CD14-positive monocyte (primary cell): Measurements from ENCODE around the gene CGNL1. TPM values are rescaled to one million over a fixed set of nuclear protein-coding genes. Genes with fewer than 3 reads are reported as not detected.

Experiments used
- DNase-seq, 3 donors: peaks; one replicate each; pipeline ENCODE4 v3.0.0-alpha.2; 2011 to 2022
- H2AFZ ChIP-seq: 2 replicates; pipeline ENCODE4 v1.6.0; 2012; ENCODE audit warnings: mild to moderate bottlenecking, low read depth, low read length, inconsistent platforms; ENCODE audit not compliant: insufficient read depth, poor library complexity, severe bottlenecking
- H3K27ac ChIP-seq, 2 donors: 1 replicate in 1 of 2; 2 replicates in 1 of 2; pipeline ENCODE4 v1.5.1; 2012 to 2013; ENCODE audit warnings: low read length in 2 of 2, control low read depth in 1 of 2, inconsistent platforms in 1 of 2, low read depth in 1 of 2, mild to moderate bottlenecking in 1 of 2
- H3K27me3 ChIP-seq, 2 donors: one replicate each; pipeline versions ENCODE4 v1.6.0 to v1.6.1; 2011 to 2013; ENCODE audit warnings: low read length in 2 of 2; ENCODE audit not compliant: control insufficient read depth in 2 of 2, insufficient read depth in 2 of 2
- H3K36me3 ChIP-seq, 2 donors: replicated peaks in 1 of 2; 1 replicate in 1 of 2; 2 replicates in 1 of 2; pipeline versions ENCODE4 v1.5.1 to v1.6.1; 2012 to 2013; ENCODE audit warnings: low read length in 2 of 2, control low read depth in 1 of 2, inconsistent platforms in 1 of 2, mild to moderate bottlenecking in 1 of 2; ENCODE audit not compliant: insufficient read depth in 2 of 2, control insufficient read depth in 1 of 2
- H3K4me1 ChIP-seq, 2 donors: 1 replicate in 1 of 2; 2 replicates in 1 of 2; pipeline versions ENCODE4 v1.5.1 to v1.6.1; 2012 to 2013; ENCODE audit warnings: low read length in 2 of 2, control low read depth in 1 of 2, inconsistent platforms in 1 of 2, mild to moderate bottlenecking in 1 of 2, moderate library complexity in 1 of 2; ENCODE audit not compliant: insufficient read depth in 2 of 2, control insufficient read depth in 1 of 2
- H3K4me2 ChIP-seq: replicated peaks from 2 replicates; pipeline ENCODE3; 2012; ENCODE audit warnings: low read length, moderate library complexity, mild to moderate bottlenecking; ENCODE audit not compliant: poor library complexity, severe bottlenecking; ENCODE audit errors: extremely low read depth
- H3K4me3 ChIP-seq, 3 experiments: fragments of 200-600 bp in 1 of 3; sonication (generic) in 1 of 3; replicated peaks in 1 of 3; 1 replicate in 2 of 3; 2 replicates in 1 of 3; pipeline ENCODE4 v1.5.1; 2011 to 2013; ENCODE audit warnings: low read length in 3 of 3, mild to moderate bottlenecking in 3 of 3, control low read depth in 2 of 3, low read depth in 2 of 3, inconsistent platforms in 1 of 3, moderate library complexity in 1 of 3
- H3K79me2 ChIP-seq: 2 replicates; pipeline ENCODE4 v1.6.0; 2012; ENCODE audit warnings: mild to moderate bottlenecking, control low read depth, inconsistent platforms, low read length, moderate library complexity; ENCODE audit not compliant: insufficient read depth
- H3K9ac ChIP-seq: 2 replicates; pipeline ENCODE4 v1.6.0; 2017; ENCODE audit warnings: low read length, mild to moderate bottlenecking; ENCODE audit not compliant: insufficient read depth, poor library complexity, severe bottlenecking
- H3K9me3 ChIP-seq, 2 donors: replicated peaks in 1 of 2; 1 replicate in 1 of 2; 2 replicates in 1 of 2; pipeline versions ENCODE4 v1.5.1 to v1.6.1; 2012 to 2013; ENCODE audit warnings: low read length in 2 of 2, control low read depth in 1 of 2; ENCODE audit not compliant: control insufficient read depth in 1 of 2, insufficient read depth in 1 of 2
- H4K20me1 ChIP-seq: 2 replicates; pipeline ENCODE4 v1.6.0; 2012; ENCODE audit warnings: mild to moderate bottlenecking, low read length, control low read depth, moderate library complexity; ENCODE audit not compliant: insufficient read depth
- H3K27ac Mint-ChIP-seq, 7 donors: one replicate each; pipeline ENCODE4 v1.8.0; 2020; ENCODE audit warnings: mild to moderate bottlenecking in 7 of 7, mixed read lengths in 7 of 7, moderate library complexity in 6 of 7, inconsistent platforms in 2 of 7
- H3K27me3 Mint-ChIP-seq, 3 donors: one replicate each; pipeline ENCODE4 v1.8.0; 2021 to 2022; ENCODE audit warnings: low read depth in 3 of 3, mild to moderate bottlenecking in 3 of 3, mixed read lengths in 3 of 3, moderate library complexity in 3 of 3, inconsistent platforms in 1 of 3
- H3K36me3 Mint-ChIP-seq, 2 donors: one replicate each; pipeline ENCODE4 v1.8.0; 2020; ENCODE audit warnings: mixed read lengths in 2 of 2, inconsistent platforms in 1 of 2, mild to moderate bottlenecking in 1 of 2
- H3K4me1 Mint-ChIP-seq: one replicate; pipeline ENCODE4 v1.8.0; 2020; ENCODE audit warnings: mild to moderate bottlenecking, mixed read lengths
- H3K4me3 Mint-ChIP-seq, 2 donors: one replicate each; pipeline ENCODE4 v1.8.0; 2020; ENCODE audit warnings: mild to moderate bottlenecking in 2 of 2, mixed read lengths in 2 of 2, moderate library complexity in 1 of 2
- H3K9me3 Mint-ChIP-seq, 7 donors: one replicate each; pipeline ENCODE4 v1.8.0; 2020 to 2022; ENCODE audit warnings: mixed read lengths in 7 of 7, mild to moderate bottlenecking in 6 of 7, moderate library complexity in 6 of 7, inconsistent platforms in 2 of 7
- WGBS: methylation state at CpG from one replicate; pipeline ENCODE4 v1.1.5; 2013; ENCODE audit warnings: missing lambda C conversion rate; ENCODE audit not compliant: insufficient coverage; 5-methylcytosine and 5-hydroxymethylcytosine counted together
- intact Hi-C, 2 donors: fragments of 100-400 bp; cut with micrococcal nuclease; formaldehyde crosslinking; loops; one replicate each; pipeline versions ENCODE4 v1.15.0 to v1.15.1; 2023
- polyA plus RNA-seq, 3 donors: library from polyadenylated mRNA; depleted of rRNA in 1 of 3; unstranded in 2 of 3; stranded (reverse) in 1 of 3; fragments of 300-500 nt in 2 of 3; fragments of >200 nt in 1 of 3; fragmentation: Illumina TruSeq in 2 of 3; gene quantifications; 1 replicate in 2 of 3; 2 replicates in 1 of 3; pipeline ENCODE4 v1.2.3, GENCODE V29; 2012 to 2021
- TF ChIP-seq, protein P1 (sequence below): fragments of 200-600 bp; IDR thresholded peaks from one replicate; pipeline ENCODE4 v1.8.0; 2022; ENCODE audit warnings: antibody characterized with exemption, mild to moderate bottlenecking

Gene CGNL1
- polyA plus RNA-seq, 3 donors: not detected

DNA sequence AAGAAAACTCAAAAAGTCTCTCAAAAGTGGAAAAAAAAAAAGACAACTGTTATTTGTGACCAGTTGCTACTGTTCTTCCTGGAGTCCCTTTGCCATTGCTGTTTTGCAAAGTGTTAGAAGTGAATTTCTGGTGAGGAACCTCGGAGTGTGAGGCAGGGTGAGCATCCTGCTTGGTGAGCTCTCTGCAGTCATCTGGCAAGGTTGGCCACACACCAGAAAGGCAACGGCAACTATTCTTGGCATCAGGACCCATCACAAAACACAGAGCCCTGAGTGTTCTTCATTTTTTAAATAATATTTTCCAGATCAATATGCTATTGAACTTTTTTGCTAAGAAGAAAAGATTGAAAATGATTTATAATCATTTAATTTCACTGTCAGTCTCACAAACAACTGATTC is 60.7 kb downstream of the CGNL1 start:
- Mint-ChIP-seq H3K4me3 (no peak overlapping the region), H3K9me3 (no peaks in the 10 kb centered on the region), H3K27ac (no peak overlapping the region), H3K27me3 (peaks cover 0 to 3% (median 1%) of the 10 kb centered on the region in 3 donors), H3K36me3 (no peaks in the 10 kb centered on the region), H3K4me1 (peaks cover 10% of the 10 kb centered on the region)
- no peaks in the 10 kb centered on the region for H3K9me3 ChIP-seq
- no peak overlapping the region for H3K4me3 ChIP-seq
- H3K27ac ChIP-seq: no peak overlapping the region
- TF ChIP-seq, protein P1, sequence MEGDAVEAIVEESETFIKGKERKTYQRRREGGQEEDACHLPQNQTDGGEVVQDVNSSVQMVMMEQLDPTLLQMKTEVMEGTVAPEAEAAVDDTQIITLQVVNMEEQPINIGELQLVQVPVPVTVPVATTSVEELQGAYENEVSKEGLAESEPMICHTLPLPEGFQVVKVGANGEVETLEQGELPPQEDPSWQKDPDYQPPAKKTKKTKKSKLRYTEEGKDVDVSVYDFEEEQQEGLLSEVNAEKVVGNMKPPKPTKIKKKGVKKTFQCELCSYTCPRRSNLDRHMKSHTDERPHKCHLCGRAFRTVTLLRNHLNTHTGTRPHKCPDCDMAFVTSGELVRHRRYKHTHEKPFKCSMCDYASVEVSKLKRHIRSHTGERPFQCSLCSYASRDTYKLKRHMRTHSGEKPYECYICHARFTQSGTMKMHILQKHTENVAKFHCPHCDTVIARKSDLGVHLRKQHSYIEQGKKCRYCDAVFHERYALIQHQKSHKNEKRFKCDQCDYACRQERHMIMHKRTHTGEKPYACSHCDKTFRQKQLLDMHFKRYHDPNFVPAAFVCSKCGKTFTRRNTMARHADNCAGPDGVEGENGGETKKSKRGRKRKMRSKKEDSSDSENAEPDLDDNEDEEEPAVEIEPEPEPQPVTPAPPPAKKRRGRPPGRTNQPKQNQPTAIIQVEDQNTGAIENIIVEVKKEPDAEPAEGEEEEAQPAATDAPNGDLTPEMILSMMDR: no peak
- no peak overlapping the region for H3K4me2 ChIP-seq
- WGBS: 92% methylated on average over 2 of the region's 2 CpGs
- peaks cover 3 to 5% of the 10 kb centered on the region in 2 donors for H3K4me1 ChIP-seq
- intact Hi-C loops: no loop called here
- no peaks in the 10 kb centered on the region for H3K79me2 ChIP-seq
- H3K27me3 ChIP-seq: no peaks in the 10 kb centered on the region
- H3K36me3 ChIP-seq: no peaks in the 10 kb centered on the region
- H3K9ac ChIP-seq: no peak overlapping the region
- no peak overlapping the region for H2AFZ ChIP-seq
- no peaks in the 10 kb centered on the region for H4K20me1 ChIP-seq
- DNase-seq: no peak

DNA sequence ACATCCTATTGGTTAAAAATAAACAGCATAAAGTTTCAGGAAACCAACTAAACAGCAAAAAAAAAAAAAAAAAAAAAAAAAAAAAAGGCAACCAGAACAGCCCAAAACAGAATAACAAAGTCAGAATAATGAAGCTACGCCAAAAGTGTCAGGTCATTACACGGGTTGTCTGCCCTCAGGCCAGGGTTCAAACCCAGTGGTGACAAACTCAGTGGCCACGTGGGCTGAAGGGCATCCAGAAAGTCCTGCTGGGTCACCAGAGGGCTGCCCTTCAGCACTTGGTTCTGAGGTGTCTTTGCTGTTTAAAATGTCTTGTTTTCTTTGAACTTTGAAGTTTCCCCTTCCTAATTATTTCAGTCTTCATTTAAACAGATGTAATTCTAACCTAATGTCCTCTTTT is 61.3 kb downstream of the CGNL1 start:
- Histone ChIP-seq H3K9me3 (no peaks in the 10 kb centered on the region), H3K4me2 (no peak overlapping the region), H3K27me3 (no peaks in the 10 kb centered on the region), H2AFZ (no peak overlapping the region), H3K27ac (no peak overlapping the region), H3K4me3 (no peak overlapping the region), H3K36me3 (no peaks in the 10 kb centered on the region), H3K79me2 (no peaks in the 10 kb centered on the region), H3K4me1 (peaks cover 3 to 5% of the 10 kb centered on the region in 2 donors), H3K9ac (no peak overlapping the region), H4K20me1 (no peaks in the 10 kb centered on the region)
- no peak overlapping the region for H3K27ac Mint-ChIP-seq
- peaks cover 0 to 3% (median 1%) of the 10 kb centered on the region in 3 donors for H3K27me3 Mint-ChIP-seq
- DNase-seq: no peak
- TF ChIP-seq, protein P1: no peak
- no peak overlapping the region for H3K4me3 Mint-ChIP-seq
- 88% methylated on average over 2 of the region's 3 CpGs for WGBS
- peaks cover 10% of the 10 kb centered on the region for H3K4me1 Mint-ChIP-seq
- no peaks in the 10 kb centered on the region for H3K36me3 Mint-ChIP-seq
- intact Hi-C loops: no loop called here
- no peaks in the 10 kb centered on the region for H3K9me3 Mint-ChIP-seq
